Measurements from ENCODE around the gene TBC1D26. TPM values are rescaled to one million over a fixed set of nuclear protein-coding genes. Genes with fewer than 3 reads are reported as not detected.

TBC1D26 gene
- total and polyA plus RNA-seq, 2 of the 4 experiments (the other 2 are of a cell fraction), result 0.02 TPM; not detected in 1

- H4K20me1 ChIP-seq (ENCODE audit: insufficient read depth, low read length), result no peaks in the 10 kb centered on the region
- no peak overlapping the region for H2AK9ac ChIP-seq (replicated peaks; ENCODE audit: low read depth, low read length, poor library complexity)
- H2BK15ac ChIP-seq (ENCODE audit: low read depth, low read length), result no peak overlapping the region
- H4K8ac ChIP-seq (ENCODE audit: low read depth in 2 of 2, low read length in 2 of 2), result no peak overlapping the region
- H4K5ac ChIP-seq (ENCODE audit: low read depth, low read length), result no peak overlapping the region
- H3K79me1 ChIP-seq (ENCODE audit: low read depth in 1 of 2, low read length in 2 of 2), result no peaks in the 10 kb centered on the region
- peaks cover 11% of the 10 kb centered on the region for H3K27me3 ChIP-seq (ENCODE audit: control insufficient read depth, insufficient read depth, low read length)
- no peaks in the 10 kb centered on the region for H3K9me1 ChIP-seq (ENCODE audit: insufficient read depth, low read length)
- no peak overlapping the region for H3K4ac ChIP-seq (ENCODE audit: low read depth, low read length)
- H2AFZ ChIP-seq (replicated peaks; ENCODE audit: low read length, poor library complexity), result no peak overlapping the region
- no peak overlapping the region for H3K4me2 ChIP-seq (ENCODE audit: low read depth, low read length)
- H3K4me3 ChIP-seq (ENCODE audit: insufficient read depth, low read depth, low read length), result no peak overlapping the region
- H3K56ac ChIP-seq (ENCODE audit: extremely low read depth, insufficient read depth, low read length), result no peak overlapping the region
- no peak overlapping the region for H3K27ac ChIP-seq (ENCODE audit: insufficient read depth, low read length)
- H2BK120ac ChIP-seq (ENCODE audit: low read depth, low read length), result no peak overlapping the region
- dilution Hi-C loops (cut with HindIII; ENCODE audit: low sequenced_read_pairs, unreplicated experiment) (no loop called here), intact Hi-C loops (cut with micrococcal nuclease) (no loop called here), in situ Hi-C loops (cut with MboI; ENCODE audit: low sequenced_read_pairs) (no loop called here)
- no peak for ATAC-seq (ENCODE audit: low read depth)
- H3K9ac ChIP-seq (ENCODE audit: low read depth, low read length), result no peak overlapping the region
- H3K23ac ChIP-seq (ENCODE audit: low read depth, low read length), result no peak overlapping the region
- CTCF ChIA-PET, result no interaction called here
- POLR2A ChIA-PET (ENCODE audit: unreplicated experiment), result no interaction called here
- H3K4me1 ChIP-seq (ENCODE audit: control insufficient read depth, insufficient read depth, low read length), result no peaks in the 10 kb centered on the region; the same call in 1 of the 2 replicates
- no peak overlapping the region for H2AK5ac ChIP-seq (ENCODE audit: low read depth, low read length)
- no peak for DNase-seq
- H3K36me3 ChIP-seq (ENCODE audit: control insufficient read depth, insufficient read depth, low read length), result no peaks in the 10 kb centered on the region
- no TSS peak for BruUV-seq (replicated peaks)
- H2BK20ac ChIP-seq (ENCODE audit: low read depth, low read length), result no peak overlapping the region
- TF ChIP-seq MAFK (IDR thresholded peaks at IDR 0.05; ENCODE audit: low read depth, low read length) (no peak), MXI1 (IDR thresholded peaks at IDR 0.05; ENCODE audit: borderline replicate concordance, low read depth, low read length) (no peak), FOS (IDR thresholded peaks at IDR 0.05; ENCODE audit: low read depth, low read length) (no peak)
- 69% methylated on average over 6 of the region's 15 CpGs; no CpG with 5 or more reads in 1 of the 2 experiments for WGBS, 2 experiments (ENCODE audit: extremely low coverage in 2 of 2, insufficient read length in 1 of 2)
- H3K14ac ChIP-seq (replicated peaks; ENCODE audit: low read depth, low read length), result no peak overlapping the region
- H2BK5ac ChIP-seq (ENCODE audit: low read depth, low read length, poor library complexity, severe bottlenecking), result no peak overlapping the region
- H4K91ac ChIP-seq (ENCODE audit: insufficient read depth, low read depth, low read length), result no peak overlapping the region
- H3K18ac ChIP-seq (ENCODE audit: low read depth, low read length), result no peak overlapping the region
- H3K9me3 ChIP-seq (ENCODE audit: control insufficient read depth, insufficient read depth, low read length), result peaks cover 4% of the 10 kb centered on the region; the same call in 1 of the 2 replicates
Measured at GRCh38 chr17:15742051-15742795, 10.1 kb downstream of the TBC1D26 start.

All from IMR-90 (cell line).